COR-L47 (cell line): ENCODE data around the gene PTP4A1.
"Not testable (repeated sequence)": the region's sequence is repeated elsewhere in the genome, so short reads cannot be mapped to it uniquely, and the experiment has no call there.

Experiments
- DNase-seq: peaks from one replicate; lab custom pipeline; 2025; lab: John Stamatoyannopoulos, UW

PTP4A1 gene

GRCh38 chr6:63572044-63572746 lies at the start of gene PTP4A1, which contains the start of gene LOC128125822:
Gene PTP4A1 (plus strand): TSS chr6:63572480. CDS start chr6:63576881, 4,401 bp downstream.
Gene LOC128125822 (plus strand): TSS chr6:63572480.
- DNase-seq, result peak; percentile 98

- not testable (repeated sequence) for DNase-seq
Measured at GRCh38 chr6:63522911-63523287, 49.4 kb upstream of the PTP4A1 start.

- DNase-seq, result no peak
Measured at GRCh38 chr6:63523630-63524029, 48.6 kb upstream of the PTP4A1 start.

- no peak for DNase-seq
Measured at GRCh38 chr6:63525186-63525878, 46.9 kb upstream of the PTP4A1 start.

GRCh38 chr6:63526931-63527330 lies 45.3 kb upstream of the PTP4A1 start:
- no peak for DNase-seq

GRCh38 chr6:63527658-63528514 lies 44.4 kb upstream of the PTP4A1 start:
- no peak for DNase-seq

GRCh38 chr6:63529498-63529897 lies 42.8 kb upstream of the PTP4A1 start:
- no peak for DNase-seq

GRCh38 chr6:63530182-63530581 lies 42.1 kb upstream of the PTP4A1 start:
- no peak for DNase-seq

- no peak for DNase-seq
Measured at GRCh38 chr6:63530991-63531390, 41.3 kb upstream of the PTP4A1 start.

GRCh38 chr6:63533026-63533425 lies 39.3 kb upstream of the PTP4A1 start:
- no peak for DNase-seq

- no peak for DNase-seq
Measured at GRCh38 chr6:63533952-63534351, 38.3 kb upstream of the PTP4A1 start.

GRCh38 chr6:63537201-63537958 lies 34.9 kb upstream of the PTP4A1 start:
- DNase-seq, result no peak

- no peak for DNase-seq
Measured at GRCh38 chr6:63537959-63538300, 34.4 kb upstream of the PTP4A1 start.

GRCh38 chr6:63538550-63538949 lies 33.7 kb upstream of the PTP4A1 start:
- no peak for DNase-seq

GRCh38 chr6:63543001-63543400 lies 29.3 kb upstream of the PTP4A1 start:
- no peak for DNase-seq

GRCh38 chr6:63543982-63544381 lies 28.3 kb upstream of the PTP4A1 start:
- no peak for DNase-seq

- no peak for DNase-seq
Measured at GRCh38 chr6:63546236-63546635, 26.0 kb upstream of the PTP4A1 start.

GRCh38 chr6:63546697-63547096 lies 25.6 kb upstream of the PTP4A1 start:
- DNase-seq, result no peak

GRCh38 chr6:63549076-63549475 lies 23.2 kb upstream of the PTP4A1 start:
- DNase-seq, result no peak

GRCh38 chr6:63553208-63553607 lies 19.1 kb upstream of the PTP4A1 start:
- DNase-seq, result no peak

- no peak for DNase-seq
Measured at GRCh38 chr6:63553900-63554299, 18.4 kb upstream of the PTP4A1 start.

- no peak for DNase-seq
Measured at GRCh38 chr6:63554782-63555181, 17.5 kb upstream of the PTP4A1 start.
